ENCODE results near the gene ADGRA1.

- TF ChIP-seq CTCF (IDR thresholded peaks at IDR 0.05; ENCODE audit: low read depth, low read length) (no peak), EZH2phosphoT487 (IDR thresholded peaks at IDR 0.05; ENCODE audit: low read depth) (no peak)
These were observed 71.9 kb downstream of the ADGRA1 start for GRCh38 chr10:133159611-133159949.
